PC-9 (cell line): ENCODE data around the gene MGAT1. TPM values are rescaled to one million over a fixed set of nuclear protein-coding genes. Genes with fewer than 3 reads are reported as not detected.

ENCODE experiments used
- BruUV-seq: library from RNA; stranded (reverse); fragments of 400-500 nt; replicated peaks from 2 replicates; lab custom pipeline; 2021; lab: Mats Ljungman, UMichigan
- CTCF ChIA-PET: fragments of 300-600 bp; sonication (Branson Sonifier 250); formaldehyde crosslinking; loops from one replicate; lab custom pipeline; 2022; ENCODE audit warnings: antibody characterized with exemption; lab: Charles Lee
- POLR2A ChIA-PET: fragments of 300-600 bp; sonication (Branson Sonifier 250); formaldehyde crosslinking; loops from one replicate; lab custom pipeline; 2022; ENCODE audit warnings: antibody characterized with exemption; ENCODE audit not compliant: unreplicated experiment; lab: Charles Lee
- DNase-seq, 2 experiments: peaks; one replicate each; pipeline versions ENCODE4 v3.0.0 to v3.0.0-alpha.2; 2015 to 2022; ENCODE audit warnings: mixed read lengths in 1 of 2
- H2AFZ ChIP-seq: fragments of 200-600 bp; sonication (generic); 2 replicates; pipeline ENCODE4 v1.8.1; 2017; ENCODE audit warnings: antibody characterized with exemption
- H3F3A ChIP-seq: fragments of 200-600 bp; sonication (generic); 2 replicates; pipeline ENCODE4 v1.8.1; 2017; ENCODE audit warnings: antibody characterized with exemption, mild to moderate bottlenecking, low read depth; ENCODE audit not compliant: insufficient read depth
- H3K27ac ChIP-seq: fragments of 200-600 bp; sonication (generic); 2 replicates; pipeline ENCODE4 v1.6.1; 2016; ENCODE audit warnings: mixed run types
- H3K27me3 ChIP-seq: fragments of 200-600 bp; sonication (generic); 2 replicates; pipeline ENCODE4 v1.6.1; 2016; ENCODE audit warnings: low read depth, mixed run types; ENCODE audit not compliant: insufficient read depth
- H3K36me3 ChIP-seq: fragments of 200-600 bp; sonication (generic); 2 replicates; pipeline ENCODE4 v1.6.1; 2016; ENCODE audit warnings: low read depth, mixed run types
- H3K4me1 ChIP-seq: fragments of 200-600 bp; sonication (generic); replicated peaks from 2 replicates; pipeline ENCODE4 v1.6.1; 2016; ENCODE audit warnings: mixed run types; ENCODE audit not compliant: insufficient read depth
- H3K4me2 ChIP-seq: fragments of 200-600 bp; sonication (generic); 2 replicates; pipeline ENCODE4 v1.6.1; 2017; ENCODE audit warnings: mixed run types
- H3K4me3 ChIP-seq: fragments of 200-600 bp; sonication (generic); 2 replicates; pipeline ENCODE4 v1.6.1; 2016; ENCODE audit warnings: mixed run types
- H3K79me2 ChIP-seq: fragments of 200-600 bp; sonication (generic); 2 replicates; pipeline ENCODE4 v1.6.1; 2017; ENCODE audit warnings: low read depth, mixed run types
- H3K9me2 ChIP-seq: fragments of 200-600 bp; sonication (generic); 2 replicates; pipeline ENCODE4 v1.8.1; 2017; ENCODE audit warnings: mild to moderate bottlenecking; ENCODE audit not compliant: insufficient read depth
- H3K9me3 ChIP-seq: fragments of 200-600 bp; sonication (generic); 2 replicates; pipeline ENCODE4 v1.8.1; 2016; ENCODE audit warnings: low read depth; ENCODE audit not compliant: insufficient read depth
- H4K20me1 ChIP-seq: fragments of 200-600 bp; sonication (generic); 2 replicates; pipeline ENCODE4 v1.8.1; 2017; ENCODE audit not compliant: insufficient read depth
- CTCF ChIP-seq: fragments of 200-600 bp; sonication (generic); conservative IDR thresholded peaks from 2 replicates; pipeline ENCODE4 v1.6.1; 2017; ENCODE audit warnings: mixed run types, antibody characterized with exemption, mild to moderate bottlenecking, moderate library complexity
- EZH2 ChIP-seq: fragments of 200-600 bp; sonication (generic); IDR thresholded peaks from 2 replicates; pipeline ENCODE4 v1.8.0; 2017; ENCODE audit warnings: antibody characterized with exemption, low read depth
- intact Hi-C: fragments of 100-400 bp; cut with micrococcal nuclease; formaldehyde crosslinking; loops from one replicate; pipeline ENCODE4 v1.10.0; 2022; ENCODE audit not compliant: unreplicated experiment
- total RNA-seq: library from RNA; stranded (reverse); gene quantifications from 2 replicates; pipeline ENCODE4 v1.2.3, GENCODE V29; 2021

Gene MGAT1
- total RNA-seq, 1 experiment from 2014 or later: 103 TPM

GRCh38 chr5:180816608-180817534 is 14.3 kb upstream of the MGAT1 start:
- Histone ChIP-seq H3K4me1 (peaks cover 11% of the 10 kb centered on the region), H3K9me2 (no peaks in the 10 kb centered on the region), H3K79me2 (no peaks in the 10 kb centered on the region), H3K27ac (no peak overlapping the region), H3K9me3 (no peaks in the 10 kb centered on the region), H3K4me3 (no peak overlapping the region), H4K20me1 (no peaks in the 10 kb centered on the region), H3K27me3 (no peaks in the 10 kb centered on the region), H3K36me3 (no peaks in the 10 kb centered on the region), H2AFZ (no peak overlapping the region), H3F3A (peaks cover 4% of the 10 kb centered on the region; the same call in 1 of the 2 replicates), H3K4me2 (no peak overlapping the region)
- no peak for DNase-seq
- intact Hi-C loops: no loop called here
- ChIA-PET POLR2A (interaction anchor here (0.6 kb wide), 1 partner anchor 8 kb away, joined by 3 read pairs; no protein-coding TSS in a partner anchor), CTCF (interaction anchor here (0.6 kb wide), 1 partner anchor 307 kb away, joined by 5 read pairs; no protein-coding TSS in a partner anchor)
- no TSS peak for BruUV-seq
- TF ChIP-seq CTCF (no peak), EZH2 (no peak)

- peaks cover 18% of the 10 kb centered on the region for H3F3A ChIP-seq
- POLR2A ChIA-PET: no interaction called here
- H3K4me1 ChIP-seq: peaks cover 21% of the 10 kb centered on the region
- CTCF ChIA-PET: no interaction called here
- H2AFZ ChIP-seq: no peak overlapping the region
- no peaks in the 10 kb centered on the region for H3K9me2 ChIP-seq
- H3K4me3 ChIP-seq: no peak overlapping the region
- no TSS peak for BruUV-seq
- intact Hi-C loops: no loop called here
- no peaks in the 10 kb centered on the region for H4K20me1 ChIP-seq
- H3K79me2 ChIP-seq: peaks cover 9% of the 10 kb centered on the region; the same call in 1 of the 2 replicates
- no peaks in the 10 kb centered on the region for H3K36me3 ChIP-seq
- no peak overlapping the region for H3K4me2 ChIP-seq
- TF ChIP-seq CTCF: no peak
- no peak for TF ChIP-seq EZH2
- H3K27ac ChIP-seq: no peak overlapping the region
- H3K27me3 ChIP-seq: no peaks in the 10 kb centered on the region
- DNase-seq: no peak
- no peaks in the 10 kb centered on the region for H3K9me3 ChIP-seq
Measured at GRCh38 chr5:180815293-180815917, 12.8 kb upstream of the MGAT1 start.

- BruUV-seq: no TSS peak
Measured at GRCh38 chr5:180813420-180813819, 10.8 kb upstream of the MGAT1 start.

More at GRCh38 chr5:180813420-180813819, 10.8 kb upstream of the MGAT1 start:
- Histone ChIP-seq H4K20me1 (no peaks in the 10 kb centered on the region), H3F3A (peaks cover 22% of the 10 kb centered on the region), H3K9me2 (no peaks in the 10 kb centered on the region), H2AFZ (no peak overlapping the region), H3K4me2 (no peak overlapping the region), H3K36me3 (no peaks in the 10 kb centered on the region), H3K27ac (no peak overlapping the region), H3K4me3 (no peak overlapping the region), H3K27me3 (no peaks in the 10 kb centered on the region), H3K79me2 (peaks cover 20% of the 10 kb centered on the region), H3K4me1 (peaks cover 32% of the 10 kb centered on the region), H3K9me3 (no peaks in the 10 kb centered on the region)
- CTCF ChIA-PET: no interaction called here
- TF ChIP-seq CTCF (no peak), EZH2 (no peak)
- intact Hi-C loops: no loop called here
- no peak for DNase-seq
- POLR2A ChIA-PET: no interaction called here
